Calu3 (cell line): ENCODE results near the gene MAP1LC3B. TPM values are rescaled to one million over a fixed set of nuclear protein-coding genes. Genes with fewer than 3 reads are reported as not detected.

Experiments used
- BruUV-seq: library from RNA; stranded (reverse); fragments of 400-500 nt; replicated peaks from 2 replicates; lab custom pipeline; 2021; lab: Mats Ljungman, UMichigan
- CTCF ChIA-PET: fragments of 300-600 bp; sonication (Branson Sonifier 250); formaldehyde crosslinking; loops from one replicate; lab custom pipeline; 2022; ENCODE audit warnings: antibody characterized with exemption; lab: Charles Lee
- DNase-seq: peaks from one replicate; pipeline ENCODE4 v3.0.0; 2022
- H3K27ac Mint-ChIP-seq: one replicate; pipeline ENCODE4 v1.8.0; 2022; ENCODE audit warnings: mixed read lengths; ENCODE audit not compliant: unreplicated experiment
- H3K27me3 Mint-ChIP-seq: one replicate; pipeline ENCODE4 v1.8.0; 2022; ENCODE audit warnings: mixed read lengths; ENCODE audit not compliant: unreplicated experiment
- H3K36me3 Mint-ChIP-seq: one replicate; pipeline ENCODE4 v1.8.0; 2022; ENCODE audit warnings: mild to moderate bottlenecking, moderate library complexity, mixed read lengths; ENCODE audit not compliant: insufficient read depth, unreplicated experiment
- H3K4me1 Mint-ChIP-seq: one replicate; pipeline ENCODE4 v1.8.0; 2022; ENCODE audit warnings: mild to moderate bottlenecking, low read depth, mixed read lengths; ENCODE audit not compliant: unreplicated experiment
- H3K4me3 Mint-ChIP-seq: one replicate; pipeline ENCODE4 v1.8.0; 2022; ENCODE audit warnings: mild to moderate bottlenecking, low read depth, moderate library complexity, mixed read lengths; ENCODE audit not compliant: unreplicated experiment
- H3K9me3 Mint-ChIP-seq: one replicate; pipeline ENCODE4 v1.8.0; 2022; ENCODE audit warnings: low read depth, mixed read lengths; ENCODE audit not compliant: unreplicated experiment
- intact Hi-C: fragments of 100-400 bp; cut with micrococcal nuclease; formaldehyde crosslinking; loops from one replicate; pipeline ENCODE4 v1.10.0; 2022; ENCODE audit not compliant: unreplicated experiment
- total RNA-seq: library from RNA; stranded (reverse); gene quantifications from 2 replicates; pipeline ENCODE4 v1.2.3, GENCODE V29; 2022
- TF ChIP-seq, protein P1 (sequence below): fragments of 200-600 bp; IDR thresholded peaks from one replicate; pipeline ENCODE4 v1.8.0; 2022; ENCODE audit warnings: antibody characterized with exemption; ENCODE audit not compliant: unreplicated experiment

Gene MAP1LC3B
- total RNA-seq, 1 experiment from 2014 or later = 71.5 TPM

DNA sequence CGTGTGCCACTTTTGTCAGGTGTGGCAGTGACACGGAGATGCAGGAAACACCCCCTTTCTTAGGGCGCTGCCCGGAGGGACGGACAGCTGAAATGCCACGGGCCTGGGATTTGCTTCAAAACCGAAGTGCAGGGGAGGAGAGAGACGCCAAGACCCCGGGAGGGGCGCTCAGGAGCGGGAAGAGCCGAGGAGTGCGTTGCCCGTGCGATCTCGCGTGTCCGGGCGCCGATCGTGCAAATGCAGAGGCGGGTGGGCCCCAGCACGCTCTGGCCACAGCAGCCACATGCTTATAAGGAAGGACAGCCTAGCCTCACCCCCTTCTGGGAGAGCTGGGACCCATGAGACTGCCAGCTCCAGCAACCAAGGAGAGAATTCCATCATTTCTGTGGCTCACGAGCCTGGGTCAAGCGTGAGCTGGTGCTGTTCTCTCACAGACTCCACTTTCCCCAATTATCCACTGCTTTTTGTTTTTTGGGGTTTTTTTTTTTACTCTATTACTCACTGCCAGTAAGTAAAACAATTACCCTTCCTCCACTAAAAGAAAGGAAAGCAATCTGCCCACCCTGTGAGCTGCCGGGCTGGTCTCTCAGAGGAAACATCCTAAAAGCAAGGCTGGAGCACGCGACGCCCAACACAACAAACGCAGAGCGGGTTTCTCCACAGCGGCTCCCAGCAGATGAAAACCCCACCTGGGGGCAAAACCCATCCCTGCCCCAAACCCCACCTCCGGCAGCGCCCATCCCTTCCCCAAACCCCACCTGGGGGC is 47.8 kb upstream of the MAP1LC3B start:
- Mint-ChIP-seq H3K9me3 (no peaks in the 10 kb centered on the region), H3K4me1 (no peaks in the 10 kb centered on the region), H3K27ac (no peak overlapping the region), H3K4me3 (no peak overlapping the region), H3K36me3 (peaks cover 42% of the 10 kb centered on the region), H3K27me3 (no peaks in the 10 kb centered on the region)
- no peak for DNase-seq
- CTCF ChIA-PET = no interaction called here
- intact Hi-C loops = no loop called here
- TF ChIP-seq, protein P1, sequence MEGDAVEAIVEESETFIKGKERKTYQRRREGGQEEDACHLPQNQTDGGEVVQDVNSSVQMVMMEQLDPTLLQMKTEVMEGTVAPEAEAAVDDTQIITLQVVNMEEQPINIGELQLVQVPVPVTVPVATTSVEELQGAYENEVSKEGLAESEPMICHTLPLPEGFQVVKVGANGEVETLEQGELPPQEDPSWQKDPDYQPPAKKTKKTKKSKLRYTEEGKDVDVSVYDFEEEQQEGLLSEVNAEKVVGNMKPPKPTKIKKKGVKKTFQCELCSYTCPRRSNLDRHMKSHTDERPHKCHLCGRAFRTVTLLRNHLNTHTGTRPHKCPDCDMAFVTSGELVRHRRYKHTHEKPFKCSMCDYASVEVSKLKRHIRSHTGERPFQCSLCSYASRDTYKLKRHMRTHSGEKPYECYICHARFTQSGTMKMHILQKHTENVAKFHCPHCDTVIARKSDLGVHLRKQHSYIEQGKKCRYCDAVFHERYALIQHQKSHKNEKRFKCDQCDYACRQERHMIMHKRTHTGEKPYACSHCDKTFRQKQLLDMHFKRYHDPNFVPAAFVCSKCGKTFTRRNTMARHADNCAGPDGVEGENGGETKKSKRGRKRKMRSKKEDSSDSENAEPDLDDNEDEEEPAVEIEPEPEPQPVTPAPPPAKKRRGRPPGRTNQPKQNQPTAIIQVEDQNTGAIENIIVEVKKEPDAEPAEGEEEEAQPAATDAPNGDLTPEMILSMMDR = no peak
- BruUV-seq = no TSS peak

DNA sequence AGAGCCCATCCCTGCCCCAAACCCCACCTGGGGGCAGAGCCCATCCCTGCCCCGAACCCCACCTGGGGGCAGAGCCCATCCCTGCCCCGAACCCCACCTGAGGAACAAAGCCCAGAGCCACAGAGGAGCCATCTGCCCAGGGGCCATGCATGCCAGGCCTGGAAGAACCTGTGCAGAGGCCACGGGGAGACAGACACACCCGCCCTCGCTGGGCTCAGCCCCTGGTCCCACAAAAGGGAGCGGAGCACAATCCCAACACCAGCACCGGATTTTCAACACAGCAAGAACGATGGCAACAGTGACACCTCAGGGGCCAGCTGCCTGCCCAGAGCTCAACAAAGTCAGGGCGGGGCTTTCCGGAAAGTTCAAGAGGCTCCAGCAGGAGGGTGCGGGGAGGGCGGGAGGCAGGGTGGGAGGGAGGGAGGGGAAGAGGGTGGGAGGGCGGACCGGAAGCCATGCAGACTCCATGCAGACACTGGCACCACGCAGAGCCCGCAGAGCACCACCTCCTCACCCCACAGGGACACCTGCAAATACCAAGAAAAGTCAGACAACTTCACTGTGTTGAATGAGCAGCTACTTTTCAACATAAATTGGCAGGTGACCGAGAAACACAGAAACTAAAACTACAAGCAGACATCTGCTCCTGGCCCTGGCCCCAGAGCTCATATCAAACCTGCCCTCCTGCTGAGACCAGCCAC is 47.1 kb upstream of the MAP1LC3B start:
- CTCF ChIA-PET = no interaction called here
- no peaks in the 10 kb centered on the region for H3K27me3 Mint-ChIP-seq
- no peak for DNase-seq
- intact Hi-C loops = no loop called here
- H3K36me3 Mint-ChIP-seq = peaks cover 42% of the 10 kb centered on the region
- no peaks in the 10 kb centered on the region for H3K4me1 Mint-ChIP-seq
- H3K4me3 Mint-ChIP-seq = no peak overlapping the region
- no TSS peak for BruUV-seq
- TF ChIP-seq, protein P1 = no peak
- H3K27ac Mint-ChIP-seq = no peak overlapping the region
- no peaks in the 10 kb centered on the region for H3K9me3 Mint-ChIP-seq

DNA sequence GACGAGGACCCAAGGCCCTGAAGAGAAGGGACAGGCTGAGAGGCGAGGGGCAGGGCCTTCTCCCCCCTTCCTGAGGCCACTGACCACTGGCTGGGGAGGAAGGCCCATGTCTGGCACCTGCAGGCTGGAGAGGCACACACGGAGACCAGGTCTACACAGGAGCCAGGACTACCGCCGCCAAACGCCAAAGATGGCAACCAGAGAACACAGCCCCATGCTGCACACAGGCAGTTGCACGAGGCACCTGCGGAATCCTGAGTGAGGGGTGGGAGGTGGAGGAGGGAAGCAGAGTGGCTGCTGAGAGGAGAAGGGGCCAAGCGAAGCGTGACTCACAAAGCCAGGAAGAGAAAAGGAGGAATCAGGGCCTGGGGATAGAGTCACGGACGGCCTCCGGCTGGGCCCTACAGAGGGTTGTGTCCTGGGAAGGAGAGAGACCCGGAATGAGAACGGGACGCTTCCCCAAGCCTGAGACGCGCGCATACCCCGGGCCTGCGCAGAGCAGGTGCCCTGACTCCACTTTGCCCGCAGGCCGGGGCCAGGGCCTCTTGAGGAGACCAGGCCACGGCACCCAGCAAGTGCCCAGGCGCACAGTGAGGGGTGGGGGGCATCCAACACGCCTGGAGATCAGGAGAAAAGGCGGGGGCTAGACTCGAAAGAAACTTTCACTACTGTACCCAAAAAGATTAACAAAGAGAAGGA is 46.3 kb upstream of the MAP1LC3B start:
- no TSS peak for BruUV-seq
- DNase-seq = no peak
- H3K9me3 Mint-ChIP-seq = no peaks in the 10 kb centered on the region
- H3K4me1 Mint-ChIP-seq = no peaks in the 10 kb centered on the region
- H3K27ac Mint-ChIP-seq = no peak overlapping the region
- CTCF ChIA-PET = no interaction called here
- H3K27me3 Mint-ChIP-seq = no peaks in the 10 kb centered on the region
- intact Hi-C loops = no loop called here
- no peak overlapping the region for H3K4me3 Mint-ChIP-seq
- TF ChIP-seq, protein P1 = no peak
- peaks cover 42% of the 10 kb centered on the region for H3K36me3 Mint-ChIP-seq

GRCh38 chr16:87346517-87347060 is 45.5 kb upstream of the MAP1LC3B start:
- TF ChIP-seq, protein P1 = no peak
- Mint-ChIP-seq H3K9me3 (no peaks in the 10 kb centered on the region), H3K36me3 (peaks cover 42% of the 10 kb centered on the region), H3K27ac (no peak overlapping the region), H3K4me1 (no peaks in the 10 kb centered on the region), H3K27me3 (no peaks in the 10 kb centered on the region), H3K4me3 (no peak overlapping the region)
- CTCF ChIA-PET = no interaction called here
- intact Hi-C loops = no loop called here
- no TSS peak for BruUV-seq
- DNase-seq = no peak
